ENCODE data around the gene SLC9A1.
"Not testable (repeated sequence)": the region's sequence is repeated elsewhere in the genome, so short reads cannot be mapped to it uniquely, and the experiment has no call there.

The SLC9A1 gene

DNA sequence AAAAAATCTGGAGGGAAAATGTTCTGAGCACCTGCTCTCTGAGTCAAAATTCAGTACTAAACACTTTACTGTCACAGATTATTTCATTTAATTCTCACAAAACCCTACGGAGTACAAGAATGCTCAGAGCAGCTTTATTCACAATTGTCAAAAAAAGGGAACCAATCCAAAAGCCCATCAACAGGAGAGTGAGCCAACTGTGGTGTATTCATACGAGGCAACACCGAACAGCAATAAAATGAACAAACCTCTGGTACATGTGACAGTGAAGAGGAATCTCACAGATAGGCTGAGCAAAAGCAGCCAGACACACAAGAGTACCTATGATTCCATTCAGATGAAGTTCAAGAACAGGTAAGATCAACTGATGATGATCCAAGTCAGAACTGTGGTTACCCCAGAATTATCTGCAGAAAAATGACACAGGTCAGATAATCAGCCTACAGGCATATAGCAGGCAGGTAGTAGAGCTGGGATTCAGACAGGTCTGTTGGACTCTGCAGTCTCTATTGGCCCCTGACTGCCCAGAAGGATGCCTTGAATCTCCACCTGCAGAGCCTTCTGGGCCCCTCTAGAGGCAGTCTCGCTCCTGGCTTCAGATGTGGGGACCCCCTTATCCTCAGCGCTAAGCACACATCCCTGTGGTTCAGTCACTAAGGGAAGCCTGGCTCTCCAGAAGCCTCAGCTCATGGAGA is 19.2 kb downstream of the SLC9A1 start:
- no peak for DNase-seq (ENCODE audit: low read depth, low spot score)

DNA sequence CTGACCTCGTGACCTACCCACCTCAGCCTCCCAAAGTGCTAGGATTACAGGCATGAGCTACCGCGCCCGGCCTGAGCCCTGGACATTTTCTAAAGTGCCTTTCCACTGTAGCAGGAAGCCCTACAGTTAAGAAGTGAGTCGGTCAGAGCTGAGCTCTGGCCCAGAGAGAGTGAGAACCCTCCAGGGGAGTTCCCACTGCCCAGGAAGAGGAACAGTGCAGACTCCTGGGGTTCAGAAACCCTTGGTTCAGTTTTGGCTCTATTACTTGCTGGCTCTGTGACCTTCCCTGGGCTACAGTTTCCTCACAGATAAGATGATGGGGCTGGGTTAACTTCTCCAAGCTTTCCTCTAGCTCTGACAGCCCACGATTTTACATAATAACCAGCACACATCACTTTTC is 20.9 kb downstream of the SLC9A1 start:
- no peak for DNase-seq (ENCODE audit: low read depth, low spot score)
- no peak overlapping the region for H3K27ac ChIP-seq

More for the DNA sequence above, 19.2 kb downstream of the SLC9A1 start:
- H3K27ac ChIP-seq = no peak overlapping the region

DNA sequence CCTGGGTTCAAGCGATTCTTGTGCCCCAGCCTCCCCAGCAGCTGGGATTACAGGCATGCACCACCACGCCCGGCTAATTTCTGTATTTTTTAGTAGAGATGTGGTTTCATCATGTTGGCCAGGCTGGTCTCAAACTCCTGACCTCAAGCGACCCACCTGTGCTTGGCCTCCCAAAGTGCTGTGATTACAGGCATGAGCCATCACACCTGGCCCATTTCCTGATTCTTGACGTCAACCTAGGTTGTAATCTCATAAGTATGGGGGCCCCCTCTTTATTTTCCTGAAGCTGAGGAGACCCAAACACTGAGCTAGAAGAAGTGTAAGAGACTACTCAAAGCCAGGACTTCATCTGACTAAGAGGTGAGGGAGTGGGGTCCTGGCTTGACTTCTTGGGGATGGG is 21.8 kb downstream of the SLC9A1 start:
- no peak overlapping the region for H3K27ac ChIP-seq
- no peak for DNase-seq (ENCODE audit: low read depth, low spot score)

DNA sequence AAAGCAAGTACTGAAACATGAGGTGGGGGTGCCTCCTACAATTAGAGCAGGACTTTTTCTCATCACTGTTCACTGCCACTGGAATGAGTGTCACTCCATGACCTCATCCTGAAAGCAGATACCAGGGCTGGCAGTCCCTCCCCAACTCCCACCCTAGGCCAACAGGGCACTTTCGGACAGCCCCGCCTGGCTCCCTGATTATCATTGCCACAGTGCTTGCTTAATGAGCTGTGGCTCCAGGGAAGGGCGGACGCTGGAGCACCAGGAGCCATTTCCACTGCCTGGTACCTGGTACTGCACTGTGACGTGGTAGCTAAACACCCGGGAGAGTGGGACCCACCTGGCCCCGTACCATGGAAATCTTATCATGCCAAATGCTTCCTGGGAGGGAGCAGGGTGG is 22.3 kb downstream of the SLC9A1 start:
- DNase-seq (ENCODE audit: low read depth, low spot score) = no peak
- H3K27ac ChIP-seq = no peak overlapping the region

DNA sequence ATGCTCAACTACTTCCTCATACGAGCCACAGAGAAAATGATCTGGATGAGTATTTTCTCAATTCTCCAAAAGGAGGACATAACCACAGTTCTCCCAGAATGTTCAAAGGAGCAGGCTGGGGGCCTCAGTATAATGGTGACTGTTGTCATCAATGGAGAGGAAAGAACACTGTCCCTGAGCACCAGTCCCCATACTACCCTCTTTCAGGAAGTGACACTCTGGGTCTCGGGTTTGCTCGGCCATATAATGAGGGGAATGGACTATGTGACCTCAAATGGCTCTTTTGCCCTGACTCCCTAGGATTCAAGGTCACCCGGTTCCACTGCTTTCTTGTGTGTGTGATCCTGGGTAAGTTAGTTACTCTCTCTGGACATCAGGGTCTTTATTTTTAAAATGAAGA is 22.8 kb downstream of the SLC9A1 start:
- no peak for DNase-seq (ENCODE audit: low read depth, low spot score)
- H3K27ac ChIP-seq = no peak overlapping the region

DNA sequence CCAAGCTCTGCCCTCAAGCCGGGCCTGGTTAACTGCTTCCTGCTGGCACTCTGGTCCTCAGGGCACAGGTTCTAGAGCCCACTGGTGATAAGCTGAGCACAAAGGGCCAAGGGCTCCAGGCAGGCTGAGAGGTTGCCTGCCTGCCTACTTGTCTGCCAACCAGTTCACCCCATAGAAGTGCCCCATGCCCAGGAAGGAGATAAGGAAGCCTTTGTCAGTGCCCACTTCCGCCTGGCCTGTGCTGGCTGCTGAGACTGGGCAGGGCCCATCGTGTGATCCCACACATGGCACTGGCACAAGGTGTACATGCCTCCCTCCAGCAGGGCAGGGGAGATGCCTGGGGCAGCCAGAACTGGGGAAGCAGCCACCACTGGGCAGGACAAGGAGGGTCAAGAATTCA is 24.1 kb downstream of the SLC9A1 start:
- no peak overlapping the region for H3K27ac ChIP-seq
- DNase-seq (ENCODE audit: low read depth, low spot score) = no peak

DNA sequence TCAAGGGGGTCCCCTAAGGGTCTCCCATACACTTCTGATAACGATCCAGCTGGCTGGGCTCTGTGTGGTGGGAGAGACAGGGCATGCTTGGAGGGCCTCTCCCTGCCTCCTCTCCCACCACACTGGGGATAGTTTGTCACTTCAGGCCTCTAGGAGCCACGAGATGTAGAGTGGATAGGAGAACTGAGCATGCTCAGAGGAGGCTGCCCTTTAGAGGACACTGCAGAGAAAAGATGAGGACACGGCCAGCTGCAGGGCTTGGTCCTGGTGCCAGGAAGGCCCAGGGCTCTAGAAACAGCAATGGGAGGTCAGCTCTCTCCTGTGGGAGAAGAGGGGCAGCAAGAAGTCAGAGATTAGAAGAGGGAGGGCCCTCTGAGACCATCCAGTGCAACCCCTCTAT is 25.7 kb downstream of the SLC9A1 start:
- H3K27ac ChIP-seq = no peak overlapping the region

DNA sequence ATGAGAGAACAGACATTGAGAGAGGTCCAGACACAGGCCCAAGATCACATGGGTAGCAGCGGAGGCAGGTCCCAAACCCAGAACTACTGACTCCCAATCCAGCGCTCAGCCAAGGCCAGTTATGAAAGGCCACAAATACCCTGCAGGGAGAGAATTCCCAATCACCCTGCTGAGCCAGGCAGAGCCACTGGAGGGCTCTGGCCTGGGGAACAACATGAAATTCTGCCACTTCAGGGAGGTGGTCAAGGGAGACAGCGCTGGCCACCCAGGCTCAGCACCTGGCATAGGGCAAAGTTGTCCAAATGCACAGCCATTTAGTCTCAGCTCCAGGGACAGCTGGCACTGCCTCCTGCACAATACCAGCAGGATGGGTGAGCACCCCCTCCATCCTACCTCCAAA is 27.5 kb downstream of the SLC9A1 start:
- no peak for DNase-seq (ENCODE audit: low read depth, low spot score)
- no peak overlapping the region for H3K27ac ChIP-seq

More for the DNA sequence above, 25.7 kb downstream of the SLC9A1 start:
- DNase-seq (ENCODE audit: low read depth, low spot score) = no peak

DNA sequence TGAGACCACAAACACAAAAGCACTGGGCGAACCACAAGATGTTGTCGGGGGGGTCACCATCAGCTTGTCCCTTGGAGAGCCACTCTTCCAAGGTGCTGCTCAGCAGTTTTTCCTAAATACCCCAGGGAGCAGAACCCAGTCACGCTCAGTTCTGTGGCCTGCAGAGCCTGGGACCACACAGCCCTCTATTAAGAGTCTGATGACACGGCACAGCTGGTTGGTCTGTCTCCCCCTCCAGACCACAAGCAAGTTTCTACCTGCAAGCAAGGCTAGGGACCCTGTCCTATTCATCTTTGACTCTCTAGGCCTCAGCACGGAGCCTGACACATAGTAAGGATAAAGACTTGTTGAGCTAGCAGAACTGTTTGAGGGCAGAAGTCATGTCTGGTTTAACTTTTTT is 28.5 kb downstream of the SLC9A1 start:
- no peak for DNase-seq (ENCODE audit: low read depth, low spot score)
- no peak overlapping the region for H3K27ac ChIP-seq

DNA sequence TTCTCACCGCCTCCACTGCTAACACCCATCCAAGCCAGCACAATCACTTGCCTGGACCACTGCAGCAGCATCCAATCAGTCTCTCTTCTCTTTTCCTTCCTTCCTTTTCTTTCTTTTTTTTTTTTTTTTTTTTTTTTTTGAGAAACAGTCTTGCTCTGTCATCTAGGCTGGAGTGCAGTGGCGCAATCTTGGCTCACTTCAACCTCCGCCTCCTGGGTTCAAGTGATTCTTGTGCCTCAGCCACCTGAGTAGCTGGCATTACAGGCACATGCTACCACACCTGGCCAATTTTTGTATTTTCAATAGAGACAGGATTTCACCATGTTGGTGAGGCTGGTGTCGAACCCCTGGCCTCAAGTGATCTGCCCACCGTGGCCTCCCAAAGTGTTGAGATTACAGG is 29.8 kb downstream of the SLC9A1 start:
- not testable (repeated sequence) for H3K27ac ChIP-seq; DNase-seq (ENCODE audit: low read depth, low spot score)

DNA sequence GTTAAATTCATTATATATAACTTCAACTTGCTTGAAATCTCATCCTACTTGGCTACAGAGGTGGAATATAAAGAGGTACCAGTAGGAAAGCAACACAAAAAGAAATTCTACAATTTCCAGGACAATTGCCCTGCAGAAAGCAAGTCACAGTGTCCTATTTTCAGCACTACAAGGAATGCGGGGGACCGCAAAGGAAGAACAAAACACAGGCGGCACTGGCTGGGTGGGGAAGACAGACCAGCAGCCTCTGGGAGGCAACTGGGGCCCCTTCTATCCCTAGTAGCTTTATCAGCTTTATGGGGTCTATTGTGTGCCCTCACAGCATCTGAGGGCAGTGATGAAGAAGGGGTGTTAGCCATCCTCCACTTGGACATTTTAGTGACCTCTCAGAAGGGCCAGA is 30.5 kb downstream of the SLC9A1 start:
- DNase-seq (ENCODE audit: low read depth, low spot score) = no peak
- H3K27ac ChIP-seq = no peak overlapping the region

DNA sequence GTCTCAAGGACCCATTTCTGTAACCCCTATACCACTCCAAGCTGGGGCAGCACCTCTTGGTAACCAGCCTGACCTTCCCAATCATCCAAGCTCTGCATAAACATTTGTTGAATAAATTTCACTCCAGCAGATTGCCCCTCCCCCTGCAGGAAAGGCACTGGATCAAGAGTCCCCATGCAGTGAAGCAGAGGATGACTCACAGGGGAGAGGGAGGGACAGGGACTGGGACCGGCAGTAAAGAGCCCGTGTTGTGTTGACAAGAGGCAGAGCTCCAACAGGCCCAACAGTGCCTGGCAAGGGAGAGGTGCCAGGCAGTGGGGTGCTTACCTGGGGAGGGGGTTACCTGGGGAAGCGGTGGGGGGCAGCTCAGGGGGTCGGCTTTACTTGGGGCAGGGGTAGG is 32.3 kb downstream of the SLC9A1 start:
- no peak for DNase-seq (ENCODE audit: low read depth, low spot score)
- H3K27ac ChIP-seq = peak overlapping the region; percentile 37

DNA sequence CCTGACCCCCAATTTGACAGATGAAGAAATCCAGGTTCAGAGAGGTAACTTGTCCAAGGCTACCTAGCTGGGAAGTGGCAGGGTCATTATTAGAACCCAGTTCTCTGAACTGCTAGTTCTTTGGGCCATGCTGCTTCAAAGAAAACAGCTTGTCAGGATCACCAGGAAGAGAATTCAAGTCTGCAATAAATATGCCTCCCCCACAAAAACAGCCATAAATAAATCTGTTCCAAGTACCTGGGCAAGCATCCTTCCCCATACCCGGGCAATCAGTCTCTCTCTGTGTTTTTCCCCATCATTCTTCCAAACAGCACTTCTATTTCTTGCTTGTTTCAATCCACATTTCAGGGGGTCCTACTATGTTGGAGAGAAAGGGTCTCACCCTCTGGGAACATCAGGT is 34.1 kb downstream of the SLC9A1 start:
- no peak for DNase-seq (ENCODE audit: low read depth, low spot score)
- peak overlapping the region; percentile 55 for H3K27ac ChIP-seq

DNA sequence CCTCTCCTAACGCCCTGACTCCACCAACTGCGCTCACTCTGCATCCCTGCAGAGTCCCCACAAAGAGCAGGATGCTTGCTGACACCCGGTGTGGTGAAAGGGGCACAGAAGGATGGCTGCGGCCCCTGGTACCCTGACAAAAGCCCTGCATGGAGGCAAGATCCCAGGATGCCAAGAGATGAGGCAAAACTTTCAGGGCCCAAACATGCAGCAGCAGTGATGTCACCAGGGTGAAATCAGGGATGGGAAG is 36.6 kb downstream of the SLC9A1 start:
- H3K27ac ChIP-seq = peak overlapping the region; percentile 55
- no peak for DNase-seq (ENCODE audit: low read depth, low spot score)

DNA sequence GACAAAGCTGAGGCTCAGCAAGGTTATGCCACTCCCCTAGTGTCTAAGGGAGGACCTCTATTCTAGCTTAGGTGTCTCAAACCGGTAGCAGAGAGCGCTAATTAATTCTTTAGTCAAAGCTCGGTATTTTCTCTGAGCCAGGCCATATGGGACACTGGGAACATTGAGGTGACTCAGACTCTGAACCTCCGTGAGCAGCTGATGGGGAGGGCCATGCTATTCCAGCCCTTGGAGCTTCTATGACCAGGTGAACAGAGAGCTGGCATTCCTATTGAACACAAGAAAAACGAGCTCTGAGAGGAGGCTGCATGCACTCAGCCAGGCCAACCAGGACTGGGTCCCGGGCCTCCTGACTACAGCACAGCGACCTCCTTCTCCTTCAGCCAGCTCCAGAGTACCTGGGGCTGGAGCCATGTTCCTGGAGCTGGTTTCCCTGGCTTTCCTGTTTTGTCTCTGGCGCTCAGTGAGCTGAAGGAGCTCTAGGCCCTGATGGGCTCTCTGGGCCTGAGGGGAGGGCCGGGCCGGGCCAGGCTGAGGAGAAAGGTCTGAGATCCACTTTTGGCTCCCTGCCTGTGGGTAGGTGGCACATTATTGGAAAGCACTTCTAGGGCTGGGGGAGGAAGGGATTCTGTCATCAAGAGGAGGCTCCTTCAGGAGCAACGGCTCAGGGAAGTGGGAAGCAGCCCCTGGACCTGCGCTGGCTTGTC is 37.0 kb downstream of the SLC9A1 start:
- H3K27ac ChIP-seq = peak overlapping the region; percentile 55
- DNase-seq (ENCODE audit: low read depth, low spot score) = no peak

DNA sequence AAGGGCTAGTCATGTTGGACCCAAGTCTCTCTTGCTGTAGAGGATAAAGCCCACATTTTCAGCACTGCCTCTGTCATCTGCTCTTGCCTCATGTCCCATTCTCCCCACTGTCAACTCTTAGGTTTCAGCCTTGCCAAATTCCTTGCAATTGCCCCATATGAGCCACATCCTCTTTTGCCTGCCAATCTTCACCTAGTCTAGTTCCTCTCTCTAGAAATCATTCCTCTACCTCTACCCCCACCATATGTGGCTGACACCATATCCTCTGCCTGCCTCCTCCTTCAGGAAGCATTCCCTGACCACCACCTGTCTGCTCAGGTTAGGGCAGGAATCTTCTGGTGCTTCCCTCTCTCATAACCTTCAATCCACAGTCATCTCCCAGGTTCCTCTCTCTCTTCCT is 38.2 kb downstream of the SLC9A1 start:
- DNase-seq (ENCODE audit: low read depth, low spot score) = no peak
- H3K27ac ChIP-seq = peak overlapping the region; percentile 55

DNA sequence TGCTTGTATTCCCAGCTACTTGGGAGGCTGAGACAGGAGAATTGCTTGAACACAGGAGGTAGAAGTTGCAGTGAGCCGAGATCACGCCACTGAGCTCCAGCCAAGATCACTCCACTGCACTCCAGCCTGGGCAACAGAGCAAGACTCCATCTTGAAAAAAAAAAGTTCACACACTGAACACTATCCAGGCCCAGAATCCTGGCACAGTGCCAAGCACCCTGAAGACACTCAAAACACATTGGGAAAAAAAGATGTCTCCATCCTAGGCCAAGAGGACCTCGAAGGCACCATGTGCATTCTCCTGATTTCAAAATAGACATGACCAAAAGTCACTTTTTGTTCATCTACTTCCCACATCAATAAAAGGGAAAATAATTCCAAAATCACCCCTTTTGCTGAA is 38.7 kb downstream of the SLC9A1 start:
- peak overlapping the region; percentile 55 for H3K27ac ChIP-seq

DNA sequence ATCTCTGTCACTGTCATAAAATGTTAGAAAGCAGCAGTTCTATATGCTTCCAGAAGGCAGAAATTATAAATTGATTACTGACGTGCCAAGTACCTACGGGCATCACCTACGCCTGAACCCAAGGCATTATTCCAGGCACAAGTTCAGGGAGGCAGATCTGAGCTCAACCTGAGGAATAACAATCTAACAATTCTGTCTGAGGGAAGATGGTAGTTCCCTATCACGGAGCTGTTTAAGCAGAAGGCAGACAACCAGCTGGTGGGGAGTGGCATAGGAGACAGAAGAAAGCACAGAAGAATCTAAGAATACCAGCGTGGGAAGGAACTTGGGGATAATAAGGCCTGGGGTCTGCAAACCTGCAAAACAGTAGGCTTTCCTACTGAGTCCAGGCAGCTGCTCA is 40.4 kb downstream of the SLC9A1 start:
- H3K27ac ChIP-seq = no peak overlapping the region
- no peak for DNase-seq (ENCODE audit: low read depth, low spot score)

More for the DNA sequence above, 38.7 kb downstream of the SLC9A1 start:
- DNase-seq (ENCODE audit: low read depth, low spot score) = no peak

DNA sequence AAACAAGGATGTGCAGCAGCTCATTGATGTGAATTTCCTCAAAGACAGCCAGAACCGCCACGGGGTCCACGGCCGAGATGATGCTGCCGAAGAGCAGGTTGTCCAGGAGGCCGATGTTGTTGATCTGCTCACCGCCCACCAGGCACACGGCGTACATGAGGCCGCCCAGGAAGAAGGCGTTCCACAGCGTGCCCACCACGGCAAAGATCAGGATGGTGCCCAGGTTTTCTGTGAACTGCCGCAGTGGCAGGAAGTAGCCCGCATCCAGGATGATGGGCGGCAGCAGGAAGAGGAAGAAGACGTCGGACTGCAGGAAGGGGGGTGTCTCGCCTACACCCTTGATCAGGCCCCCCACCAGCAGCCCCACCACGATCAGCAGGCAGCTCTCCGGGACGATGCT is 41.1 kb downstream of the SLC9A1 start:
- no peak overlapping the region for H3K27ac ChIP-seq
- DNase-seq (ENCODE audit: low read depth, low spot score) = no peak

DNA sequence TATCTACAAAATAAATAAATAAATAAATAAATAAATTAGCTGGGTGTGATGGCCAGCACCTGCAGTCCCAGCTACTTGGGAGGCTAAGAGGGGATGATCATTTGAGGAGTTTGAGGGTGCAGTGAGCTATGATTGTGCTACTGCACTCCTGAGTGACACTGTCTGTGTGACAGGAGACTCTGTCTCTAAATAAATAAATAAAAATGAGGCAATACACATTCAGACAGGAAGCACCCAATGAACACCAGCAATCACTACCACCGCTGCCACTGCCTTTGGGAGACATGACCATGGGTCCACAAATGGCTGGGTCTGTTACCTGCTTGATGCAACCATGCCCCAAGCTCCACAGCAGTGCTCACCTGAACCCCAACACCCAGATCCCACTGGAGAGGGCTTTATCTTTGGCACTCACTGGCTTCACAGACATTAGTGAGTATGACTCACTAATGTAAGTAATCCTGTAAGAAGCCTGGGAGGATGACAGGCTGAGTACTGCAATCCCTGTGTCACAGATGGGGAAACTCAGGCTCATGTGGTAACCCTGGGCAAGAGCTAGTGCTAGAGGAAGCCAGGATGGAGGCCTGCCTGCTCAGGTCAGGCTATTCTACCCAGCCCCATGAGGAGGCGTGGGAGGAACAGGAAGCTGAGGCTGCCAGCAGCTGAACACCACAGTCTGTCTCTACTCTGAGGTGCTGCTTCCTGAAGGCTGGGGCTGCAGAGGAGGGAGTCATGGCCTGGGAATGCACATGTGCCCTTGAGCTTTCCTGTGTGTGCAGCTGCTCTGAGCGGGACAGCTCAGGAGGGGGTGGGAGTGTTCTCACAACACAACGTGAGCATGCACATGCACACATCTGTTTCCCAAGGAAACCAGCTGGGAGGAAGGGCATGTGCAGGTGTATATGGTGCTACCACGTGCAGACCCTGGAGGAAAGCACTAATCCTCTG is 43.0 kb downstream of the SLC9A1 start:
- peak overlapping the region; percentile 90 for H3K27ac ChIP-seq
- DNase-seq (ENCODE audit: low read depth, low spot score) = peak; percentile 100

DNA sequence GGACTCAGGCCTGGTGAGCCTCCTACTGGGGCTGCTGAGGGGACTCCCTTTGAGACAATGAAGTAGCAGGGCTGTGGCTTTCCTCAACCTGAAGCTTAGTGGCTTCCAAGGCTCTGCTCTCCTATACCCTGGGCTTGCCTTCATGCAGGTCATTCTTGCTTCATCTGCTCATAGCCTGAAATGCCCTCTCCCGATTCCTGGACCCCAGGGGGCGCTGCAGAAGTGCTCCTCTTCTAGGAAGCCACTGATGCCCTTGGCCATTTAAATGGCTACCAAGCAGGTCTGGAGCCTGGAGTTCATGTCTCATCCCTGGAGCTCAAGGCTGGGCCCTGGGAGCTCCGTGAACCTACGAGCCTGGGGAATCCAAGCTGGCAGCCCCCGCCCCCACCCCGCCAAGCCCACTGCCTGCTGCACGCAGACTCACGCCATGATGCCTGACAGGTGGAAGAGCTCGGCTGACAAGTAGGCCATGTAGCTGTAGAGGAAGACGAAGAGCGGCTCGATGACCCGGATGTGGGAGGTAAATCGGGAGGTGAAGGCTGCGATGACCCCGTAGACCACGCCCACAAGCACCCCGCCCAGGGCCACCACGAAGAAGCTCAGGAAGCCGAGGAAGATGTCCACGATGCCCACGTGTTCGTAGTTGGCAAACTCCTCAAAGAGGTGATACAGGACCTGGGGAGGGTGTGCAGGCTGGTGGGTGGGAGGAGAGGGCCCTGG is 45.7 kb downstream of the SLC9A1 start:
- DNase-seq (ENCODE audit: low read depth, low spot score) = no peak
- H3K27ac ChIP-seq = no peak overlapping the region
